SK-N-SH (cell line): ENCODE data around the gene ME3.

Experiments used
- CTCF ChIP-seq: fragments of 200-600 bp; sonication (generic); IDR thresholded peaks from 2 replicates; pipeline ENCODE4 v1.6.1; 2017; ENCODE audit warnings: antibody characterized with exemption, mild to moderate bottlenecking, moderate library complexity
- NRF1 ChIP-seq: IDR thresholded peaks from 2 replicates; pipeline ENCODE4 v1.6.1; 2012; ENCODE audit warnings: low read depth, mild to moderate bottlenecking, low read length

DNA sequence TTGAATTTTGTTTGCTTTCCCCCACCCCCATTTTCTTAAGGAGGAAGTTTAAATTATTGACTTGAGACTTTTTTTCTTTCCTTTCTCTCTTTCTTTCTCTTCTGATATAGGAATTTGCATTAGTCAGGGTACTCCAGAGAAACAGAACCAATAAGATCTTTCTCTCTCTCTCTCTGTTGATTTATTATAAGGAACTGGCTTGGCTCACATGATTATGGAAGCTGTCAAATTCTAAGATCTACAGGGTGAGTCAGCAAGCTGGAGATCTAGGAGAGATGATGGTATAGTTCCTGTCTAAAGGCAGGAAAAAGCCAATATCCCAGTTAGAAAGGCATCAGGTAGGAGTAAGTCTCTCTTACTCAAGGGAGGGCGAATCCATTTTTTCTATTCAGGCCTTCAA, 233.7 kb downstream of the ME3 start:
- TF ChIP-seq CTCF, result no peak
- no peak for TF ChIP-seq NRF1
